Hippocampal formation (tissue), 2 donors: ENCODE results near the gene TRPC4.

ENCODE experiments used
- DNase-seq, 2 donors: peaks; one replicate each; lab custom pipeline; 2025; lab: John Stamatoyannopoulos, UW

TRPC4 gene

DNA sequence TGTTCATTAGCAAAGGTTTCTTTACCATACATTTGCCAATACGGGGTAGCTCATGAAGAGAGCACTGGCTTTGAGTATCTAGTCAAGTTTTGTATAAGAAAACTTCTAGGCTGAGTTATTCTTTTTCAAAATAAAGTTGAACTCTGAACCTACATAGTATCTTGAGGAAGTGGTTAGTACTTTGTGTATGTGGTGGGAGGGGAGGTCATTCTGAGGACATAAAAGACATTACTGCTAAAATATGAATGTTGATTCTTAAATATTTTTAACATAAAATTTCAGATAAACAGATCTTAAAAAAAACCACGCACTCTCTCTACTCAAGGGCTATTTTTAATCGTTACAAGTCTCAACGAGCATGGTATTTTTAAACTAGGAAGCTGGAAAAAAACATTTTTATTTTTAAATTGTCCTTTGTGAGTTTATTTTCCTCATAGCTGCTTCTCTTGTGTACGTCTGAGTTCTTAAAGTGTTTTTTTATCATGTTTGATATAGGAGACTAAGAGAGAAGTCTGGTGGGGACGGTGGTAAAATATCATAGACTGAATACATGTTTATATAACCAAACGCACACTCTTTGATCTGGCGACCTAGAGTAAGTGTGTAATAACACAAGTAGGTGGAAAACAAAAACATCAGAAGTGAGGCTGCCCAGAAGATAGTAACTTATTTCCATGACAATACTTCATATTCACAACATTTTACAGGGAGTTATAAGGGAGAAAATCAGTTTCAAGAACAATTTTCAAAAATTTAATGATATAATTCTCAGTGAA, 153.0 kb downstream of the TRPC4 start:
- no peak for DNase-seq

DNA sequence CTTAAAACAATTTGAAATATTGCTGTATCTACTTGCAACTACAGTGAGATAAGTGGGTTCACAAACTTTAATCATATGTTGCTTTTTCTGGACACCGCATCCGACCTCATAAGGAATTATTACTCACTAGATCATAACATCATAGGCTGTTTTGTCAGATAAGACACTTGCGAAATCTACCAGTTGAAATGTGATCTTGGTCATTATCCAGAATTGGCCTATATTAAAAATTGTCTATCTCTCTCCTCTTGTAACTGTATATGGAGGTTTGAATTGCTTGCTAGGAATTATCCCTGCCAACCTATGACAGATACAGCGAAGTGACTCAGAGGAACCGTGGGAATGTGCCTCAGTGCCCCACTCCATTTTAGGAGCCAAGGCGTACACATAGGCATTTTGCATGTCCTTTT, 154.0 kb downstream of the TRPC4 start:
- no peak for DNase-seq

DNA sequence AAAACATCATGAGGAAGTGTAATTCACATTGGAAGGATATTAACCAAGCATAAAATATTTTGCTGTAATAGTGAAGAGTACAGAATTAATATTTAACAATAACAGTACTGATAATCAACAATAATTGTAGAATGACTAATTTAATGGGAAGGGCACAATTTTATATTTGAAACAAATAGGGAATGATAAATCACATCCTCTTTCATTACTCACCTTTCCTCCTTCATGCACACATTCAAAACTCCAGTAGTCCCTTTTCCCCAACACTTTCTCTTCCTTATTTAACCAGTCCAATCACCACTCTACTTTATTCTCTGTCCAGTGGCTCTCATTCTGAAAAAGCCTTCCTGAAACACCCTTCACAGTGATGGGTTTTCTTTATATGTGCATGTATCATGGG, 160.3 kb downstream of the TRPC4 start:
- DNase-seq, result no peak

DNA sequence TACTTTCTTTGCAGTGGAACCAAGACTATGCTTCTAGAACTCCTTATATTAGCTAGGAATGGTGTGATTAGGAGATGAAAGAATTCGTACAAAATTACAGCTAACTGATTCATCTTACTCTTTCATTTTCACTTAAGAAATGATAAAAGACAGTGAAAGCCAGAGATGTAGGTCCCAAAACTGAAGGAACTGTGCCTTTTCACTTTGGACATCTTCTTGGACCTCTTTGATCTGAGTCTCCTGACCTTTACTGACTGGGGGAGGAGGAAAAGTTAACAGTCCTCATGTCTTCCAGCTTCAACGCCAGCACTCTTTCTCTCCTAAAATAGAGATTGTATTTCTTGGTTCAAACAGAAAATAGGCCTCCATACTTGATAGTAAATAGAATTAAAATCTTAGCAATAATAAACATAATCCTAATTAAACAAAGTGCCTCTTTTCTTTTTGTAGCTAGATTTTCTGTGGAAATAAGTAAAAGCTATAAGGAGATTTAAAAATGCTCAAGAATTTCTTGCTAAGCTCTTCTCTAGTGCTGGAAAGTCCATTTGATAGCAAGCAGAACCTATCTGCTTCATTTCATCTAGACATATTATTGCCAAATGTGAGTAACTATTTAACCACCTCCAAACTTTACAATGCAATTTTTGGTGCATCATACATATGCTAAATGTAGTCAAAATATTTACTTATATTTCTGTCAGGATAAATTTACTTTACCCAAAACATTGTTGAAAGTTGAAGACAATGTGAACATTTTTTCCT, 161.7 kb downstream of the TRPC4 start:
- DNase-seq, result no peak

DNA sequence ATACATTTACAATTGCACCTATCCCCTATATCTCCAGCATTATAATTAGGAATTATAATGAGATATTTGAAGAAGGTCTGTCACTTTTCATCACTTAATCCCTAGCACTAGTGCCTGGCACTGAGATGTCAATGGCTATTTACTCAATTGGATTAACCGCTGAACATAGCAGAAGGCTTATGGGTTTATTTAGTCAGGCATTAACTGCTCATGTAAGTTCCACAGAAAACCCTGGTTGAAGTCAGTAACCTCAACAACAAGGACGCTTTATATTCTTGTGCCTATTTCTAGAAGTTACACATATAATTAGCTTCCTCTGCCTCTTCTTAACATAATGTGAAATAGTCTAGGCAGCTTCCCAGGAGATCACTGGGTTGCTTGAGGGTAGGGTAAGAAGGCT, 163.5 kb downstream of the TRPC4 start:
- DNase-seq, result no peak

DNA sequence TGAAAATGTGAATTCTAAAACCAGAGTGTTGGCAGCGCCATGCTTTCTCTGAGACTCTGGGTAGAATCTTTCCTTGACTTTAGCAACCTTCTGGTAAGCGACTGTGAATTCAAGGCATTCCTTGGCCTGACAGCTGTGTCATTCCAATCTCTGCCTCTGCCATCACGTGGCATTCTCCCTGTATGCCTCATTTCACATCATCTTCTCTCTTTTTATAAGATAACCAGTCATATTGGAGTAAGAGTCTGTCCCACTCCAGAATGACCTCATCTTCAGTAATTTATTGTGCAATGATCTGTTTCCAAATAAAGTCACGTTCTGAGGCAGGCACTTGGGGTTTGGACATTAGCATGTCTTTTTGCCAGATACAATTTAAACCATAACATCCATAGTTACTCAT, 167.6 kb downstream of the TRPC4 start:
- DNase-seq, result no peak

DNA sequence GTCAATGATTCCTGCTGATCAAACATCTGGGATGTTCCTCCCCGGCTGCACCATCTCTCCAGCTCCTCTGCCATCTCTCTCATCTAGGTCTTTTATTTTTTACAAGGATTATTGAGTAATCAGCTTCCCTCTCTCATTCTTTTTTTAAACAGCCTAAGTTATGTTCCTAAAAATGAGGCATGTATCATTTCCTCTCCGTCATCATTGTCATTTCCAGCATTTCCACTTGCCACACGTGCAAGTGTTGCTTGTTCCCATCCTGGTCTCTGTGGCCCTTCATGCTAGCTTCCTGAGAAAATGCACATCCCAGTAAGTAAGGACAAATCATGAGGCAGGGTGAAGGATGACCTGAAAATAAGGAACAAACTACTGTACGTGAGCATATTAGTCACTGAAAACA, 168.3 kb downstream of the TRPC4 start:
- no peak for DNase-seq

DNA sequence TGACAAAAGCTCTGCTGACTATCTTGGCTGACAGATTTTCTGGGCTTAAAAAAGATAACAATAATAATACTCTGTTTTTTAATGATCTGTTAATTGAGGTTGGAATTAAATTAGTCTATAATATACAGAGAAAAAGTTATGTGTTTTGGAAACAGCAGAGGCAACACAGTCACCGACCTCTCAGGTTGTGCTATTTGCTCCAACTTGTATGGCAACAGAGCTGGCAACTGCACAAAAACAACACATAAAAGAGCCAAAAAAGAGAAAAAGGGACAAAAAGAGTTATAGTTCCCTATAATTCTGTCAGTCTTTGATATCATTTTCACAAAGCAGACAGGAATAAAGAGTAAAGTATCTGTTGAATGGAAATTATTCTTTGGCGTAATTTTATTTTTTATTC, 168.7 kb downstream of the TRPC4 start:
- DNase-seq, result no peak

DNA sequence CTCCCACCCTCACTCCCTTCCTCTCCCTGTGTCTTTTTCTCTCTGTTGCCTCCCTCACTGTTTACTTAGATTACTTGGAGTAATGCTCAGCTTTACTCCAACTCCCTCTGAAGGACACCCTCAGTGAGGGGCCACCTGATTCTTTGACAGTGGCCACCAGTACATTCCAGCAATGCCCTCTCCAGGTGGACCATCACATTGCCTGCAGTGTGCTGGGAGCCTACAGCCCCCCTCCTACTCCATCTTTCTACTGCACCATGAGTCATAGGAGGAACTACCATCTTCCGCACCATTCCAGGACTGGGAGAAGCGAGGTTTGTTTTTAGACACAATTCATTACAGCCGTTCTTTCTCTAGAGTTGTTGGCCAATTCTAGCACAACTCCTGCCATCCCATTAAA, 174.4 kb downstream of the TRPC4 start:
- no peak for DNase-seq

DNA sequence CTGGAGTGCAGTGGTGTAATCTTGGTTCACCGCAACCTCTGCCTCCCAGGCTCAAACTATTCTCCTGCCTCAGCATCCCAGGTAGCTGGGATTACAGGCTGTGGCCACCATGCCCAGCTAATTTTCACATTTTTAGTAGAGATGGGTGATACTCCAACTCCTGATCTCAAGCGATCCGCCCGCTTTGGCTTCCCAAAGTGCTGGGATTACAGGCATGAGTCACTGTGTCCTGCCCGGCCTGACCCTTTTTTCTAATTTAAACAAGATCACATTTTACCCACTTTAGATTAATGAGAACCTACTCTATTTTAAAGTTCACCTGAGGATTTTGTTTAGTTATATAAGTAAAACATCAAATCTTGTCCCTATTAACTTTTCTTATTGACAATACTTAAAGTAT, 179.2 kb downstream of the TRPC4 start:
- DNase-seq, result no peak

DNA sequence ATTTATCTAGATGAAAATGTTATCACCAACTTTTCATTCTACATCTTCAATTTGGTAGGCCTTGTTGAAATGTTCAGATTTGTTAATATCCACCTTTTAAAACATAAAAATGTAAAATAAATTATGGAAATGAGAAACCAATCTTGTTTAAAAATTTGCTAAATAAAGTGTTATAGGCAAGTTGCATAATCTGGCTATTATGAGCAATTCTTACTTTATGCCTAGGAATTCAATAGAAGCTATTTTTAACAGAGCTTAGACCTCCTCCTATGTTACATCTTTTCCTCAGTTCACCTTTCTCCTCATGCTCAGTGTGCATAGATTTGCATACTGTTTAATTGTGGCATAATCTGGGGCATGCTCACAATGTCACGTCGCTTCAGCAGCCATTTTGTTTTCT, 183.1 kb downstream of the TRPC4 start:
- no peak for DNase-seq

DNA sequence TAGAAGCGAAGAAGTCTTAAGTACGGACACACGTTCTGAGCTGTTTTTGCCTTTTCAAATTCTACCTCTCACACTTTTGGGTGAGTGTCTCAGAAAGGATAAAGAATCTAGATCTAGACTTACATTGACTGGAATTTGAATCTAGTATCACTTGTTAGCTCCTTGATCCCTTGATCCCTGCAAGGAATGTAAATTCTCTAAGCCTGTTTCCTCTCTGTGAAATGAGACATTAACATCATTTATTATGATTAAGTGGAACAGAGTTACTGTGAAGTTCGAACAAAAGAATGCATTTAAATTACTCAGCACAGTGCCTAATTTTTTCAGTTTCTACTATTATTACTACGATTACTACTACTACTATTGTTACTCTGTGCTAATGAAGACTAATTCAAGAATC, 184.4 kb downstream of the TRPC4 start:
- DNase-seq, result no peak

DNA sequence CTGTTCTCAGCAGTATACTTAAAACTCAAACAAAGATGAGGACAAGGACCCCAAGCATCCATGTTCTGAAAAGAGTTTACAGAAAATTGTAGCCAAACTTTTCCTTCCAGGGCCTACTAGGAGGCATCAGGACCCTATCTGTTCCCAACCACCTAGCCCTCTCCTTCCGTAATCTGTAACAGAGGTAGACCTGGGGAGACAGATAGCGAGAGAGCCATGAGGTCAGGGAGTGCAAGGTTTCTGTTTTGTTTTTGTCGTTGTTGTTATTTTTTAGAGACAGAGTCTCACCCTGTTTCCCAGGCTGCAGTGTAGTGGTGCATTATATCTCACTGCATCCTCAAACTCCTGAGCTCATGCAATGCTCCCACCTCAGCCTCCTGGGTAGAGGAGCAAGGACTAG, 187.1 kb downstream of the TRPC4 start:
- no peak for DNase-seq

DNA sequence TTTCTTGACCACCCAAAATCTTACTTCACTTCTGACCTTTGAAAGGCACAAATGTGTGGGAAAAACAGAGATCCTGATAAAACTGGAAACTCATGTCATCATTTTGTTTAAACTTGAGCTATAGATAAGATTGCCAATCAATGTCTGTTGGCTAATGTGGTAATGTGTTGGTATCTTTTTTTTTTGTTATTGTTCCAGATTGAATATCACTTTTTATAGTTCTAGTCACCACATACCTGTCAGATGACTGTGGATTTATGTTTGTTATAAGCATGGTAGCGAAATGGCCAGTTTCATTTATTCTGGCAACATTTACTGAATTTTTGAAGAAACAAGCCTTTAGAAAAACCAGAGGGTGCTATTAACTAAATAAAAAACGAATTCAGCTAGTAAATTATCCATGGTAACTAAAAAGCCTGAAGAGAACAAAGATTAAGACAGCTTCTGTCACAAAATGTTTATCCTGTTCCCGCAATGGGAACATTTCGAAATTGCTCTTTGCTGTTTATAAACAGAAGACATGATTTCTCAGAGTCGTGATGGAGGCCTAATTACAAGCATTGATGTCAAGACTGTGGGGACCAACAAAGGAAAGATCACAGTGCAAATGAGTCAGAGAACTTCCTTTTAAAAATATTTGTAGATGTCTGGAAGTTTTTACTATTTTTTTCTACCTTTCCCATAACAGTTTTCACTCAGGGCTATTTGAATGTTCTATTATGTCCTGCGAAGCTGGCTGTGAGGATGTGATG, 188.1 kb downstream of the TRPC4 start:
- no peak for DNase-seq

DNA sequence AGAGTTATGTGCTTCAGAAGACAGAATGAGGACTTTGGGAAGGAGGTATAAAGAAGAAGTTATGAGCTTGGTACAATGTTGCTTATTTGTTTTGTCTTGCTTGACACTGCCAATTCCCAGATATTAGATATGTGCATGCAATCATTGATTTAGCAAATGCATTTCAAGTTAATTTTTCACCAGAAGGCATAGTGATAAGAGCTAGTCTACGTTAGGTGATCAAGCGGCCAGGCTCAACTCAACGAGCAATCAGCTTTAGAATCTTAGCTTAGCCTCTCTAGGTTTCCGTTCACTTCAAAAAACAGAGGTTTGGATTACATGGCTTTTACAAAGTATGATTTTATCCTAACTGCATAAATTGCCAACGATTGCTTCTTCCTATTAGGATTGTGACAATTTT, 189.4 kb downstream of the TRPC4 start:
- no peak for DNase-seq

DNA sequence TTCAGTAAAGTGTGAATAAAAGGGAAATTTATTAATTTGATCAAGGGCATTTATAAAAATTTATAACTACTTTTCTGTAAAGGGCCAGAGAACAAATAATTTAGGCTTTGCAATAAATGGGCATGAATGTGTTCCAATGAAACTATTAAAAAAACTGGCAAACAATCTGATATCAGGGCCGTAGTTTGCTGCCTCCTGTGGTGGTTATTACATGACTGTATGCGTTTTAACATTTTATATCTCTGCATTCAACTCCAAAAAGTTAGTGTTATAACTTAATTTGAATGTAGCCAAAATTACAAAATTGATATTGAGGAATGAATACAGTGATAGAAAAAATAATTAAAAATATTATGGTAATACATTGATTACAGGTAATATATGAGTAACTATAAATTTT, 190.5 kb downstream of the TRPC4 start:
- DNase-seq, result no peak

DNA sequence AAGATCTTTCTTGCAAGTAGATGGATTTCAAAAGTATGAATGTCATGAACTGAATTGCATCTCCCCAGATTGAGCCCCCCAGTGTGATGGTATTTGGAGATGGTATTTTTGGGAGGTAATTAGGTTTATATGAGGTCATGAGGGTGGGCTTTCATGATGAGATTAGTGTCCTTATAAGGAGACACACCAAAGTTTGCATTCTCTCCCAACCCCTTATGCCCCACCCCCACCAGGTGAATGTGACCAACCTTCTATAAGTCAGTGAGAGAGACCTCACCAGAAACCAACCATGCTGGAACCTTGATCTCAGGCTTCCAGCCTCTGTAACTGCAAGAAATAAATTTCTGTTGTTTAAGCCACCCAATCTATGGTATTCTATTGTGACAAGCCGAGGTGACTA, 199.7 kb downstream of the TRPC4 start:
- no peak for DNase-seq

DNA sequence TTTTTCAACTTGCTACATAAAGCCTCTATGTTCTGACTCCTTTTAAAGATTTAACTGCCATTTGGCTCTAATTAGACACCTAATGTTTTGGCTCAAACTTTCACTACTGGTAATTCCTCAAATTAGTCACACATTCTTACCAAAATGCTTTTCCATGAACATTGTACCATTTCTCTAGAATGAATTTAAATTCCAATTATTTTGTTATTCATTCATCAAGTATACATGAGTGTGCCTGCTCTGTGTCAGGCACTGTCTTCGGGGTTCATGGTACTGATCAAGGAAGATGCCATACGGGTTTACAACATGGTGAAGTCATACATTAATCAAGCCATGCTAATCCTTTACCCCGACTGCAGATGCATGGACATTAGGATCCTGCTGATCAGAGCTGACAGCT, 201.9 kb downstream of the TRPC4 start:
- DNase-seq, result no peak

DNA sequence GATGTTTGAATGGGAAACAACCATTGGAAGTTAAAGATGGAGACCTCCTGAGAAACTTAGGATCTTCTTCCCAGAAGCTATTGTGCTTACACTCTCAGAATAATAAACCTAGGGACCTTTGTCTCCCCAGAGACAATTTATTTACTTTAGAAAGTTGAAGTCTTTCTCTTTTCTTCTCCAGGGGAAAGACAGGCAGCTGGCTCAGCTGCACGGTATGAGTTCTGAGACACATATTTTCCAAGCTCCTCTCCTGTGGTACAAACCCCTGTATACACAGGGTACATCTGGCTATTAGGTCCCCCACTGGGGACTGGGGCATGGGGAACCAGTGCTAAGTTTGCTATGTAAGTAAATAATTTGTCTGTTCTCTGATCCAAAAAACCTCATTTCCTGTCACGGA, 203.5 kb downstream of the TRPC4 start:
- DNase-seq, result no peak

DNA sequence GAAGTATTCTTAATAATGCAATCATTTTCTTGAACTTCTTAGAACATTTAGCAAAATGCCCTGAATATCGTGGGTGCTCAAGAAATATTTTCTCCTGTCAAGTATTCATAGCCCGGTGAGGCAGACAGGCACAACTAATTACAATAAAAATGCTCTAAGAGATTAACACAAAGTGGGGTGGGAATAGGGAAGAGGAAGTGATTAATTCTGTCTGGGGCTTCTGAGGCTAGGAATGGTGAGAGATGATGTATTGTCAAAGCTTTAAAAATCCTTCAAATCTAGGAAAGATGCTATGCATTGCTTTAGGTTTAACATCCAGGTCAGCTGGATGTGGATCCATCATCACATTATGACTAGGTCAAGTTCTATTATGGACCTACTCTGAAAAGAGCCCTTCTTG, 204.2 kb downstream of the TRPC4 start:
- no peak for DNase-seq

DNA sequence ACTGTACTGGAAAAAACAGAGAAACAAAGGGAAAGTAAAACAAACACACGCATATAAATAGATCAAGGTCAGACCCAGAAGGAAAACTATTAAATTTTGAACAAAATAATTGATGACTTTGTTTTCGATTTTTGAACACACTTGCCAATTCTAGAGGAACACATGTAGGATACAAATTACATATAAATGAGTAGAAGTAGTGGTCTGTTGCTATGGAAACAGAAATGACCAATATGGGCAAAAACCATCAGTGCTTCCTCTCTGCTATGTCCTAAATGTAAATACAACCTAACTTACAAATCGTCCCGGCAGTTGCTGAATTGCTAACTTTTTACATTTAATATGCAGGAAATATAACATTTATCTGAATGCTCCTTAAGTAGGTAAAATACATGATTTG, 205.8 kb downstream of the TRPC4 start:
- no peak for DNase-seq

DNA sequence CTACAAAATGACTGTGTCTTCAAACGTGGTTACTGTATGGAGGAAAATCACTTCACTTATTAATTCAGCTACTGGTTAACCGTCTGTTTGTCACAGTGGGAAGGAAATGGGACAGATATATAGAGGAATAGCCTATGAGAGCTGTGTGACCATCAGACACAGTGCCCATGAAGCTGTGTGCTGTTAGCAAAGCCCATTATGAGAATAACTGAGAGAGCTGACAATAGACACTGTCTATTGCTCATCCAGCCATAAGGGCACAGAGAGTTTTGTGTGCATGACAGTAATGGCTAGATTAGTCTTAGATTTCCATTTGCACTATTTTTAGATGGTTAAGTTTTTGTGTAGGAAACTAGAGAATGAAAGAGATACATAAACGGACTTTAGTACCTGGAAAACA, 206.9 kb downstream of the TRPC4 start:
- DNase-seq, result no peak

DNA sequence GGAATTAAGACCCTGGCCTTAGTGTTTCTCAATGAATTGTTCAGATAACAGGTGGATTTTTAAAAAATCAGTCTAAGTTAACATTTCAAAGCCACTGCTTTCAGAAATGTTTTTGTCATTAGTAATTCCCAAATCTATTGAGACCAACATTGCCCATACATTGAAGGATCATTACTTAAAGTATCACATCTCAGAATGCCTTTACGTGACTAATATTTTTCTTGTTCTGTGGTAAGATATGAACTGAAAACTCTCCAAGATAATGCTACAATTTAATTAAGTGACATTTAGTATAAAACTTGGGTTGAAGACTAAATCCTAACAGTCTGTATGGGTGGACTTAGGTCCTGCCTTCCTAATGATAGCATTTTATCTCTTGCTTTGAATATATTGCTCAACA, 211.6 kb downstream of the TRPC4 start:
- no peak for DNase-seq
